AML-193 (cell line): ENCODE results near the gene NRN1L.
"Not testable (repeated sequence)": the region's sequence is repeated elsewhere in the genome, so short reads cannot be mapped to it uniquely, and the experiment has no call there.

Experiments
- DNase-seq, 2 experiments: peaks; one replicate each; lab custom pipeline; 2025; lab: John Stamatoyannopoulos, UW

NRN1L gene

DNA sequence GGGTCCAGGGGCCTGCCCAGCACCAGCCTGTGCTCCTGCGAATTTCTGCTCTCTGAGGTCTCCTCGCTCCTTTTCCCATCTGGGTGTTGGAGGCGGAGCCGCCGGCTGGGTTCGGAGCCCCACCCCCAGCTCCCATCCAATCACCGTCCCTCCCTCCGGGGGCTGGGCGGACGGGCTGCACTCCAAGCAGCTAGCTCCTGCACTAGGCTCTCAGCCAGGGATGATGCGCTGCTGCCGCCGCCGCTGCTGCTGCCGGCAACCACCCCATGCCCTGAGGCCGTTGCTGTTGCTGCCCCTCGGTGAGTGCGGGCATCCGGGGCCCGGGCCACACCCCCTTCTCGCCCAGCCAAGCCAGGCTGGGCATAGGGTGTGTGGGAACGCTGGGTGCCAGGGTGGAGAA lies at the start of gene NRN1L:
NRN1L (plus strand) TSS at position 202 of the 400 bp plus-strand sequence; CDS start at position 221, 19 bp downstream.
- no peak for DNase-seq

DNA sequence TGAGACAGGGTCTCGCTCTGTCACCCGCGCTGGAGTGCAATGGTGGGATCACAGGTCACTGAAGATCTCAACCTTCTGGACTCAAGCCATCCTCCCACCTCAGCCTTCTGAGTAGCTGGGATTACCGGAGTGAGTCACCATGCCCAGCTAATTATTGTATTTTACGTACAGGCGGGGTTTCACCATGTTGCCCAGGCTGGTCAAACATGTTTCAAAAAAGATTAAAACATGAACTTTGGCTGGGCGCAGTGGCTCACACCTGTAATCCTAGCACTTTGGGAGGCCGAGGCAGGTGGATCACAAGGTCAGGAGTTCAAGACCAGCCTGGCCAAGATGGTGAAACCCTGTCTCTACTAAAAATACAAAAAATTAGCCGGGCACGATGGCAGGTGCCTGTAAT lies 47.5 kb upstream of the NRN1L start:
- DNase-seq: not testable (repeated sequence)

DNA sequence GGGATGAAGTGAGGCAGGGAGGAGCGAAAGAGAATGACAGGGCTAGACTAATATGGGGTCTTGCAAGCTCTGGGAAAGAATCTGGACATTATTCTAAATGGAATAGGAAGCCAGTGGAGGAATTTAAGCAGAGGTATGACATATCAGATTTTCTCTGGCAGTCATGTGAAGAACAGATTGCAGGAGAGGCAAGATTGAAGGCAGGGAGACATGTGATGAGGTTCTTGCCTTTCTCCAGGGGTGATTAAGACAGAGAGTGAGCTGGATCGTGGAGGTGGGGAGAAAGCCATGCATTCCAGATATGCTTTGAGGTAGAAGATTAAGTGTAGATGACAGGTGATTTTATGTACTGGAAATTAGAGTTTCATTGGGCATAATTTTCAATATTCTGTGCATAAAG lies 46.9 kb upstream of the NRN1L start:
- no peak for DNase-seq

DNA sequence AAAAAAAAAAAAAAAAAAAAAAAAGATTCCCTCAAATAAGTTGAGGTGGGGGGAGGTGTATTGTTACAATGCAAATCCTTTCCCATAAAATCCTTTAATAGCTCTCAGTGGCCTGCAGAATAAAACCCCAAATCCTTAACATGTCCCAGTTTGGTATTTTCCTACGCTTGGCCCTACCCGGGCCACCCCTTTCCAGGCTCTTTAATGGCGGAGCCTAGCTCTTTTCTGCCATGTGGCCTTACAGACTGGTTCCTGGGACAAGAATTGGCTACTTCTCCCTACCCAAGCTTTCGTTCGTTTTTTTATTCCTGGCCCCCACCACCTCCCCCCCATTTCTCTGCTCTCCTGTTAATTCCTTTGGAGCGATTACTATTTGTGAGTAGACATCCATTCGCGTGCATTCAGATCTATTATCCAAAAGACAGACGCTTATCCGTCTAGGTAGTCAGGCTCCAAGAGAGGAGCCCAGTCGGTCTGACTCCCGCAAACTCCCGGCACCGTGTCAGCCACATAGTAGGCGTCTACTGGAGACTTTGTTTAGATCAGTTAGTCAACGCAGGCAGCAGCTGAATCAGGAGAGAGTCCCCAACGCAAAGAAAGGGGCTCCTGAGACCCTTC lies 43.4 kb upstream of the NRN1L start:
- no peak for DNase-seq

DNA sequence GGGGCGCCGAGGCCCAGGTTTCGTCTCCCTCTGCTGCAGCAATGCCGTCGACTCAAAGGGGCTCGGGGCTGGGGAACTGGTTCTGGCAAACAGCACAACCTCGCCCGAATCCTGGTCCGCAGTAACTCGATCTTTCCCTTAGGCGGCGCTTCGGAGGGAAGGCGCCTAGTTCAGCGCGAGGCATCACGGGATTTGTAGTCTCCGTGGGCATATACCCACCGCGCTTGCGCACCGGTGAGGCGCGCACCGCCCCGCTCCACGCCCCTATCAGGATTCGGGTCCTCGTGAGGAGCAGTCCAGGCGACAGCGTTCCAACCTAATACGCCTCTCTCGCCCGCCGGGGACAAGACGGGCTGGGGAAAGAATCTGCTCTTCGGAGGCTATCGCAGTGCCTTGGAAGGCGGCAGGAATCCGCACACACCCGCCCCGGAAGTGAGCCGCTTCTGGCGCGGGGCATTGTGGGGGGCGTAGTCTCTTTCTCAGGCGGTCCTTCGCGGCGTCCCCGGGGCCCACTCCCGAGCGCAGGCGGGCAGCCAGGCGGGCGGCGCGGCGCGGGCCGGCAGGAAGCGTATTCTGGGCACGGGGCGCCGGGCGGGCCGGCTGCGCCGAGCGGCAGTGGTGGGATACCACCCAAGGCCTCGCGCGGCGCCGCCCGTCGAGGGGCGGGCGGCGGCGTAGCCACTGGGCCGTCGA lies 42.7 kb upstream of the NRN1L start, which contains the start of gene THAP11:
THAP11 (plus strand) TSS at position 505 of the 693 bp plus-strand sequence. CDS start 235 bp downstream, outside the sequence.
- peak; percentile 91 to 93 for DNase-seq

DNA sequence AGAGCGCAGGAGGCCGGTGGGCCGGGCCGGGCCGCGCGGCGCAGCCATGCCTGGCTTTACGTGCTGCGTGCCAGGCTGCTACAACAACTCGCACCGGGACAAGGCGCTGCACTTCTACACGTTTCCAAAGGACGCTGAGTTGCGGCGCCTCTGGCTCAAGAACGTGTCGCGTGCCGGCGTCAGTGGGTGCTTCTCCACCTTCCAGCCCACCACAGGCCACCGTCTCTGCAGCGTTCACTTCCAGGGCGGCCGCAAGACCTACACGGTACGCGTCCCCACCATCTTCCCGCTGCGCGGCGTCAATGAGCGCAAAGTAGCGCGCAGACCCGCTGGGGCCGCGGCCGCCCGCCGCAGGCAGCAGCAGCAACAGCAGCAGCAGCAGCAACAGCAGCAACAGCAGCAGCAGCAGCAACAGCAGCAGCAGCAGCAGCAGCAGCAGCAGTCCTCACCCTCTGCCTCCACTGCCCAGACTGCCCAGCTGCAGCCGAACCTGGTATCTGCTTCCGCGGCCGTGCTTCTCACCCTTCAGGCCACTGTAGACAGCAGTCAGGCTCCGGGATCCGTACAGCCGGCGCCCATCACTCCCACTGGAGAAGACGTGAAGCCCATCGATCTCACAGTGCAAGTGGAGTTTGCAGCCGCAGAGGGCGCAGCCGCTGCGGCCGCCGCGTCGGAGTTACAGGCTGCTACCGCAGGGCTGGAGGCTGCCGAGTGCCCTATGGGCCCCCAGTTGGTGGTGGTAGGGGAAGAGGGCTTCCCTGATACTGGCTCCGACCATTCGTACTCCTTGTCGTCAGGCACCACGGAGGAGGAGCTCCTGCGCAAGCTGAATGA lies 42.0 kb upstream of the NRN1L start:
- DNase-seq: peak; percentile 17 to 43

DNA sequence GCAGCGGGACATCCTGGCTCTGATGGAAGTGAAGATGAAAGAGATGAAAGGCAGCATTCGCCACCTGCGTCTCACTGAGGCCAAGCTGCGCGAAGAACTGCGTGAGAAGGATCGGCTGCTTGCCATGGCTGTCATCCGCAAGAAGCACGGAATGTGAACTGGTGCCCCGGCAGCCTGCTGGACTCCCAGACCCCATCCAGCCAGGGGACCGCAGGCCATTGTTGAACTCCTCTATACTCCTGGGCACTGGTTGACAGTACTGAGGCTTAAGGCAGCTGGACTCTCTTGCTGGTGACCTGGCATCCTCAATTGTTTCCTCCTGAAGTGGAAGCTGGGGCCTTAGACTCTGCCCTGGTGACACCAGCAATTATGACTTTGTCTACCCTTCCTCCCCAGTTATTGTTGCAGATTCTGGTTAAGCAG lies 41.3 kb upstream of the NRN1L start:
- DNase-seq: no peak

DNA sequence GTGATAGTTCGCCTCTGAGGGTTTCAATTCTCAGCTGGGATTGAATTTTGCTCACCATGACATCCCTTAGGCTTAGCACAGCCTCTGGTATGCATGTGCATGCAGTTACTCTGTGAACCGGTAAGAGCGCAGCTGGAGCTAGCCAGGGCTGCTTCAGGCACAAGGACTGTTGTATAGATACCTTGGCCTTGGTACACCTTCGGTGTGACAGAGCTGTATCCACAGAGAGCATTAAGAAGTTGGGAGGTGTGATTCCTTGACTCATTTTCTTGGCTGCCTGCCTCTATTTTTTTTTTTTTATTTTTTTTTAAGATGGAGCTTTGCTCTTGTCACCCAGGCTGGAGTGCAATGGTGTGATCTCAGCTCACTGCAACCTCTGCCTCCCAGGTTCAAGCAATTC lies 40.2 kb upstream of the NRN1L start:
- DNase-seq: no peak

DNA sequence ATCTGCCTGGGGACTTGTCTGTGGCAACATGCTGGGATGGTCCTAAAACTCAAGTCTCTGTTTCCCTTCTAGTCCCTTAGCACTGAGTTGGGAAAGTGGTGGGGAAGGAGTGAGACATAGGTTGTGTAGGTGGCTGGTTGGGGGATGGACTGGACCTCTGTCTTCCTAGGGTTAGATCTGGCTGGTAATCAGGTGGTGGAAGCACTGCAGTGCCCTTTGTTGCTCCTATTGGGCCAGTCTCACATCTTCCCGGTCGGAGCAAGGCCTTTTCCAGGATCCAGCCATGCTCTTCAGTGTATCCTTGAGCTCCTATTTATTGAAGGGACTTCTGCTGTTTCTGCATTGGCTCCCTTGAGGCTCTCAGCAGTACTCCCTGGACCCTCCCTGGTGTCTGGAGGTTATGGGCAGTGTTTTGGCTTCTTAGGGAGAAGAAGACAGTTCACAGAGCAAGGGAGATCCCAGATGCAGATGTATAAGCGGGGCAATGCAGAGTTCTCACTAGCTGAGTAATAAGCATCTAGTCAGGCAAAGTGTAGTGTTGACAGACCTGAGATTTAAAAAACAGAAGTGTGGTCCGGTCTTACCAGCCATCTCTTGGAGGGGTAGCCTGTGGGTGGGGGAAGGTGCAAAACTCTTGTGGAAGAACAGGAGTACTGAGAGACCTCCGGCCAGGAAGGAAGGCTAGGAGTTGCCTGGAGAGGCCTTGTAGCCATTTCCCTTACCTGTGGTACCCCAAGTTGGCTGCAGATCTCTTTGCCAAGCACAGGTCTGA lies 39.2 kb upstream of the NRN1L start:
- no peak for DNase-seq

DNA sequence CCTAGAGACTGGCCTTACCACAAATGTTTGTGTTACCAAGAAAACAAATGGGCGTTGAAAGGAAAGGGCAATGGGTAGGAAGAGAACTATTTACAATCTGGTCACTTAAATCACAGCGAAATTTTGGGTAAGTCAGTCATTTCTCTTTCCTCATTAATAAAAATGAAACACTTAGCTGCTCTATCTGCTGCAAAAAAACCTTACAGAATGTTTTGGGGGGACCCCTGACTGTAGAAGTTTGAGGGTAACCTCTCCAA lies 38.7 kb upstream of the NRN1L start:
- DNase-seq: no peak

DNA sequence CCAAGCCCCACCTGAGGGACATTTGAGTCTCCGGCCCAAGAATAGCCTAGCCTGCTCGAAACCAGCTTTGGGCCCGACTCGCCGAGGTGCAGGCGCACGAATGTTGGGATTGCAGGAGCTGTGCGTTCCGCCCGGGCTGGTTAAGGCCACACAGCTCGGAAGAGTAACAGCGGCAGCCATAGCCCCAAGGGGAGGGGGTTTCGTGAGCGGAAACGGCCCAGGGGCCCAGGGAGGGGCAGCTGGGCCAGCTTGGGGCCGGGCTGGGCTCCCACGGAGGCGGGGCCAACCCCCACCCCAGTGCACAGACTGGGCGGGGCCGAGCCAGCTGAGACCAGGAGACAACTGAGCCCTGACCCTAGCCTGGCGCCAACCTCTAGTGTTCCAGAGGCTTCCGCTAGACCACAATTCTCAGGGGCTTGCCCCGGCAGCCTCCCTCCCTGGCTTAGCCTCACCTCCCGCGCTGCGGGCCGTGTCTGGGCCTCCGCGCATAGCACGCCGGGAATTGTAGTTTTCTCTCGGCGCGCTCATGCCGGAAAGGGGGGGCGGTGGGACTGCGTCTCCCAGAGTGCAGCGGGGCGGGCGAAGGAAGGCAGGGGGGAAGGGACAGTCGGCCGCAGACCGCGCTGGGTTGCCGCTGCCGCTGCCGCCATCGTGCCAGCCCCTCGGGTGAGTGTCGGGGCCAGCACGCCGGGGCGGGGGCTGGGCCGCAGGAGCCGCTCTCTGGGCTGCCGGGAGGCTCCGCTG lies 38.2 kb upstream of the NRN1L start, which contains the start of gene NUTF2:
NUTF2 (plus strand) TSS at position 614 of the 744 bp plus-strand sequence. CDS start 18,198 bp downstream, outside the sequence.
- peak; percentile 90 to 91 for DNase-seq

DNA sequence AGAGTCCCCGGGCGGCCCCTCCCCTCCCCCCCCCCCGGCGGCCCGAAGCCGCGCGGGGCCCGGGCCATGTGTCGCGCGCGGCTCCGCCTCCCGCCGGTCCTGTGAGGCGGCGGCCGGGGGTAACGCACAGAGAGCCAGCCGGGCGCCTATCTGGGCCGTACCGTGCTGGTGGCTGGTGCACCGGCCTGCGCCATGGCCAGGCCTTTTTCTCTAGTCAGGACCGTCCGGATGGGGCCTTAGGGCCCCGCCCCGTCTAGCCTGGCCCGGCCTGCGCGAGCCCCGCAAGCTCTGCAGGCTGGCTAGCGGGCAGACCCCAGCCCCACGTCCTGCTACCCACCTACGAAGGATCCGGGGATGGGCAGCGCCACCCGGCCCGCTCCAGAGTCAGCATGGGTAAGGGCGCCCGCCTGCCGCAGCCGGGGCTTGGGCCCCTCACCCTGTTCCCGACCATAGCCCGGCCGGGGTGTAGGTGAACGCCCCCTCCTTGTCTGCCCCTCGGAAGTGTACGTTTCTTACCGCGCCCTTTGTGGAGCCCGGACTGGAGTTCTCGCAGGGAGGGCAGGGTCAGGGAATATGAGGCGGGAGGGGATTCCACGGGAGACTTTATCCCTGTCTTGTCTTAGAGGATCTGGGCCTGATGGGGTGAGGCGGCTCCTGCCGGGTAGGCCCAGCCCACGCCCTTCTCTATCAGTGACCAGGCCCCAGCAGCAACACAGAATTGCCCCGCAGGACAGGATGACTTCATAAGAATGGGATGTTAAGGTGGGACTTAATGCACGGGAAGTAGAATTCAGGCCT lies 37.4 kb upstream of the NRN1L start, which contains the start of gene CENPT:
CENPT (minus strand) TSS at position 630 of the 798 bp plus-strand sequence. CDS start 13,834 bp downstream, outside the sequence.
- peak; percentile 44 to 53 for DNase-seq

DNA sequence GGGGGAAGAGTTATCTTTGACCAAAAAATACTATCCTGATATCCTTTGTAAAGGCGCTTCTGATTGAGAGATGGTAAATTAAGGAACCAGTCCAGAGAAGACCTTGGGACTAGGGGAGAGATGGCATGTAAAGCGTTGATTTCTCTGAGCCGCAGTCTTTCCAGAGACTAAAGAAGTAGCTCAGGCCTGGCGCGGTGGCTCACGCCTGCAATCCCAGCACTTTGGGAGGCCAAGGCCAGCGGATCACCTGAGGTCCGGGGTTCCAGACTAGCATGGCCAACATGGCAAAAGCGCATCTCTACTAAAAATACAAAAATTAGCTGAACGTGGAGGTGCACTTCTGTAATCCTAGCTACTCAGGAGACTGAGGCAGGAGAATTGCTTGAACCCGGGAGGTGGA lies 36.6 kb upstream of the NRN1L start:
- DNase-seq: no peak

DNA sequence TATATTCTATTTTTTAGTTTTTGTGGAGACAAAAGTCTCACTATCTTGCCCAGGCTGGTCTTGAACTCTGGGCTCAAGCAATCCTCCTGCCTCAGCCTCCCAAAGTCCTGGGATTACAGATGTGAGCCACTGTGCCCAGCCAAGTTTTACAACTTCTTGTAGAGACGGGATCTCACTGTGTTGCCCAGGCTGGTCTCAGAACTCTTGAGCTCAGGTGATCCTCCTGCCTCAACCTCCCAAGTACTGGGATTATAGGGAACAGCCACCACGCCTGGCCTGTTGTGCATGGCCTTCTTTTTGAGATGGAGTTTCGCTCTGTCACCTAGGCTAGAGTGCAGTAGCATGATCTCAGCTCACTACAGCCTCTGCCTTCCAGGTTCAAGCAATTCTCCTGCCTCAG lies 31.0 kb upstream of the NRN1L start:
- DNase-seq: no peak

DNA sequence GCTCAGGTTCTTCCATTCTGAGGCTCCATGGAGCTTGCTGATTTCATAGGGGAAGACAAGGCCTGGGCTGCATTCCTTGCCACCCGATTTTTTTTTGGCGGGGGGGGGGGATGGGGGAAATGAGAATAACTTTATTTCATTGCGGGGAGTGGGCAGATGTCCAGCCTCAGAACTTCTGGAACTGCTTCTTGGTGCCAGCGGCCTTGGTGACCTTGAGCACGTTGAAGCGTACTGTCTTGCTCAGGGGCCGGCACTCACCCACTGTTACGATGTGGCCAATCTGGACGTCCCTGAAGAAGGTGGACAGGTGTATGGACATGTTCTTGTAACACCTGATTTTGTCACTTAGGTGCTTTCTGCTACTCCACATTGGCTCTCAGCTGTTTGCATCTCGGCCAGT lies 28.9 kb upstream of the NRN1L start:
- no peak for DNase-seq

DNA sequence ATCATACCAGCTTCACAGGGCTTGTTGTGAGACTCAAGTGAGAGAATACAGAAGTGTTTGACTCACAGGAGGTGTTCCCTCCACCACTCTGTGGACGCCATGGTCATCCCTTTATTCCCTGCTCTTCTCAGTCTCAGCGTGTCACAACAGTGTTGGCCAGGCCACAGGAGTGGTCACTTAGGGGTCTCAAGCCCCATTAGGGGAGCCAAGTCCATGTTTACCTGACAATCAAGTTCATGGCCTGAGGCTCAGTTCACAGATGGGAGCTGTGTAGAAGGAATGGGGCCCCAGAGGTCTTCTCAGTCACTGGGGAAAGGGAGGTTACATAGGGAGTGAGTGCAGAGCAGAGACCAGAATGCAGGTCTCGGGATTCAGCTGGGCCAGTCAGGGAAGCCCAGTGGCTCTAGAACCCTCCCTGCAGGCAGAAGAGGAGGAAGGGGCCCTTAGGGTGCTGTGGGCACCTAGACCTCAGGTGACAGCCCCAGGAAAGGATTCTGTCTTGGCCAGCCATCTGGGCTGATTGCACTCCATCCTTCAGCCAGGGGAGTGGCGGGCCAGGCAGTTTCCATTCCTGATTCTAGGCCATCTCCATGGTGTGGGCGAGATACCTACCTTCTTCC lies 27.6 kb upstream of the NRN1L start:
- DNase-seq: no peak

DNA sequence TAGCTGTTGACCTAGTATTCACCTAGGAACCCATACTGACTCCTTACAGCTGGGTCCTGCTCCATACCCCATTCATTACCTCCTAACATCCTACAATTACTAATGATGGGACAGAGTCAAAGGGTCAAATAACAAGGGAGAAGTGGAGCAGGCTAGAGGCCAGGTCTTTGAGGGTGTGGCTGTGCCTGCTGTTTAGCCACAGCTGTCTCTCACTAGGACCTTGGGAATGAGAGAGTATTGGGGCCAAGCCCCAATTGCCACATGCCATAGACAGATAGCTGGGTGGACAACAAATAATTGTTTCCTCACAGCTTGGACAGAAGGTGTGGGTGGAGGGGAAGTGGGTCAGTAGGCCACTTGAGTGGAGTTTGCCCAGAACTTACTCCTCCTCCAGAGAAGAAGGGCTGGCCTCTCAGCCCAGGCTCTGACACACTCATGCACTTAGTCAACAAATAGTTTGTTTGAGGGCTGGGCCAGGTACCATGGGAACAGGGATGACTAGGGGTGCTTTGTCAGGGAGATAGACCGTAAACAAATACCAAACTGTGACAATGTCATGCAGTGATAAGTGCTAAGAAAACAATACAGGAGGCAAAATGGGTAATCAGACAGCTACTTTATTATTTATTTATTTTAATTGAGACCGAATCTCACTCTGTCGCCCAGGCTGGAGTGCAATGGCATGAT lies 27.0 kb upstream of the NRN1L start:
- no peak for DNase-seq

DNA sequence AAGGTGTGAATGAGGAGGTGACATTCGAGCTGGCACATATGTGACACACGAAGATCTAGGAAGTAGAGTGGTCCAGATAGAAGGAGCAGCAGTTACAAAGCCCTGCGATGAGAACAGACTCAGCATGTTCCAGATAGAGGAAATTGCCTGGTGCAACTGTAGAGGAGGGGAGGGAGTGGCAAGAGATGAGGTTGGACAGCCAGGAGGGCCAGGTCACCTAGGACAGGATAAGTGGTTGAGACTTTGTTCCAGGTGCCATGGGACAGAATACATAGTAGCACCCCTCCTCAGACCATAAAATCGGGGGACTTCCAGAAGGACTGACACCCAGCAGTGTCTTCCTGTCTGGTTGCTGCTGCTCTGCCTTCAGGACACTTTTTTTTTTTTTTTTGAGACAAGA lies 26.2 kb upstream of the NRN1L start:
- DNase-seq: no peak
